ENCODE results near the gene TNFRSF1B. TPM values are rescaled to one million over a fixed set of nuclear protein-coding genes. Genes with fewer than 3 reads are reported as not detected.

Gene TNFRSF1B
- total RNA-seq, 3 donors from 2014 or later, result 25.0 to 48.8 (median 35.1) TPM

GRCh38 chr1:12179111-12179519 is 12.3 kb downstream of the TNFRSF1B start:
- intact Hi-C loops (cut with DNase I; ENCODE audit: low total_unique reads), result no loop called here
- Histone ChIP-seq H3K27ac (peak overlapping the region; percentile 52 to 81), H3K9me3 (no peaks in the 10 kb centered on the region), H3K4me1 (no peaks in the 10 kb centered on the region), H3K27me3 (no peaks in the 10 kb centered on the region), H3K36me3 (no peaks in the 10 kb centered on the region), H3K4me3 (peak overlapping the region in 1 of 3 donors; percentile 28)
- TF ChIP-seq POLR2A (IDR thresholded peaks at IDR 0.05) (no peak), CTCF (IDR thresholded peaks at IDR 0.05) (no peak), POLR2AphosphoS5 (IDR thresholded peaks at IDR 0.05) (no peak)
- no peak for DNase-seq (ENCODE audit: low spot score in 2 of 2)

GRCh38 chr1:12179676-12180075 is 12.9 kb downstream of the TNFRSF1B start:
- Histone ChIP-seq H3K4me1 (peaks cover 3 to 4% of the 10 kb centered on the region in 2 donors), H3K9me3 (no peaks in the 10 kb centered on the region), H3K27ac (peak overlapping the region; percentile 52 to 81), H3K4me3 (no peak overlapping the region), H3K27me3 (no peaks in the 10 kb centered on the region), H3K36me3 (no peaks in the 10 kb centered on the region)
- no peak for DNase-seq (ENCODE audit: low spot score in 2 of 2)
- intact Hi-C loops (cut with DNase I; ENCODE audit: low total_unique reads), result loop anchor here (5.0 kb wide), 1 partner anchor 1127 kb away; no protein-coding TSS in a partner anchor
- TF ChIP-seq POLR2A (IDR thresholded peaks at IDR 0.05) (no peak), CTCF (IDR thresholded peaks at IDR 0.05) (no peak), POLR2AphosphoS5 (IDR thresholded peaks at IDR 0.05) (no peak)

- H3K36me3 ChIP-seq, result no peaks in the 10 kb centered on the region
- peak in 1 of 2 donors; percentile 43 for DNase-seq (ENCODE audit: low spot score in 2 of 2)
- intact Hi-C loops (cut with DNase I; ENCODE audit: low total_unique reads), result loop anchor here (5.0 kb wide), 1 partner anchor 1128 kb away; no protein-coding TSS in a partner anchor
Measured at GRCh38 chr1:12180315-12180714, 13.5 kb downstream of the TNFRSF1B start.

GRCh38 chr1:12180903-12181302 is 14.1 kb downstream of the TNFRSF1B start:
- Histone ChIP-seq H3K27ac (peak overlapping the region; percentile 81 to 87), H3K4me1 (peaks cover 7 to 13% of the 10 kb centered on the region in 2 donors), H3K4me3 (no peak overlapping the region), H3K36me3 (no peaks in the 10 kb centered on the region), H3K27me3 (no peaks in the 10 kb centered on the region), H3K9me3 (no peaks in the 10 kb centered on the region)
- intact Hi-C loops (cut with DNase I; ENCODE audit: low total_unique reads), result loop anchor here (5.0 kb wide), 1 partner anchor 1129 kb away; no protein-coding TSS in a partner anchor
- DNase-seq (ENCODE audit: low spot score in 2 of 2), result no peak
- no peak for TF ChIP-seq POLR2AphosphoS5 (IDR thresholded peaks at IDR 0.05)
- TF ChIP-seq POLR2A (IDR thresholded peaks at IDR 0.05), result no peak
- no peak for TF ChIP-seq CTCF (IDR thresholded peaks at IDR 0.05)

More at GRCh38 chr1:12180315-12180714, 13.5 kb downstream of the TNFRSF1B start:
- H3K27ac ChIP-seq, result peak overlapping the region; percentile 81 to 87
- H3K27me3 ChIP-seq, result no peaks in the 10 kb centered on the region
- peaks cover 7 to 11% of the 10 kb centered on the region in 2 donors for H3K4me1 ChIP-seq
- TF ChIP-seq POLR2AphosphoS5 (IDR thresholded peaks at IDR 0.05), result peak in 1 of 3 donors; percentile 35
- no peak for TF ChIP-seq POLR2A (IDR thresholded peaks at IDR 0.05)
- no peaks in the 10 kb centered on the region for H3K9me3 ChIP-seq
- H3K4me3 ChIP-seq, result no peak overlapping the region

GRCh38 chr1:12181568-12181967 is 14.8 kb downstream of the TNFRSF1B start:
- DNase-seq (ENCODE audit: low spot score in 2 of 2), result no peak
- Histone ChIP-seq H3K27ac (peak overlapping the region; percentile 81 to 87), H3K36me3 (no peaks in the 10 kb centered on the region), H3K9me3 (no peaks in the 10 kb centered on the region), H3K4me1 (peaks cover 7 to 15% of the 10 kb centered on the region in 2 donors), H3K4me3 (no peak overlapping the region), H3K27me3 (no peaks in the 10 kb centered on the region)
- no peak for TF ChIP-seq POLR2A (IDR thresholded peaks at IDR 0.05)
- TF ChIP-seq POLR2AphosphoS5 (IDR thresholded peaks at IDR 0.05), result no peak
- no peak for TF ChIP-seq CTCF (IDR thresholded peaks at IDR 0.05)
- intact Hi-C loops (cut with DNase I; ENCODE audit: low total_unique reads), result loop anchor here (5.0 kb wide), 1 partner anchor 1129 kb away; no protein-coding TSS in a partner anchor
